SK-N-SH (cell line): ENCODE data around the gene HNRNPM. TPM values are rescaled to one million over a fixed set of nuclear protein-coding genes. Genes with fewer than 3 reads are reported as not detected.

Experiments used
- CTCF ChIA-PET: fragments of 300-600, 350-600 bp; formaldehyde crosslinking; extraction: SDS; loops from one replicate; lab custom pipeline; 2021; lab: Yijun Ruan, JAX
- POLR2A ChIA-PET: fragments of 350-600 bp; sonication (Branson Sonifier 250); formaldehyde crosslinking; extraction: SDS; loops from one replicate; lab custom pipeline; 2020; ENCODE audit warnings: antibody characterized with exemption, inconsistent platforms; lab: Yijun Ruan, JAX
- DNase-seq: peaks from one replicate; pipeline ENCODE4 v3.0.0; 2012
- H2AFZ ChIP-seq: fragments of 200-600 bp; sonication (generic); 2 replicates; pipeline ENCODE4 v1.8.1; 2016; ENCODE audit warnings: antibody characterized with exemption, mild to moderate bottlenecking, low read depth
- H3F3A ChIP-seq: fragments of 200-600 bp; sonication (generic); replicated peaks from 2 replicates; pipeline ENCODE3; 2016; ENCODE audit warnings: antibody characterized with exemption, mild to moderate bottlenecking; ENCODE audit not compliant: insufficient read depth
- H3K27ac ChIP-seq, 2 experiments: fragments of 200-500 bp in 1 of 2; fragments of 200-600 bp in 1 of 2; sonication (Bioruptor generic) in 1 of 2; sonication (generic), shearing (Covaris generic) in 1 of 2; 2 replicates each; pipeline versions ENCODE4 v1.5.1 to v1.6.1; 2014 to 2016; ENCODE audit warnings: low read depth in 2 of 2, inconsistent platforms in 1 of 2, low read length in 1 of 2, mild to moderate bottlenecking in 1 of 2, mixed read lengths in 1 of 2
- H3K27me3 ChIP-seq: fragments of 200-600 bp; sonication (generic), shearing (Covaris generic); 2 replicates; pipeline ENCODE4 v1.6.1; 2016; ENCODE audit warnings: mixed run types; ENCODE audit not compliant: insufficient read depth
- H3K36me3 ChIP-seq, 2 experiments: fragments of 200-500 bp in 1 of 2; fragments of 200-600 bp in 1 of 2; sonication (Bioruptor generic) in 1 of 2; sonication (generic) in 1 of 2; replicated peaks in 1 of 2; 2 replicates each; pipeline versions ENCODE3 to v1.5.1; 2014 to 2016; ENCODE audit warnings: low read length in 1 of 2, mild to moderate bottlenecking in 1 of 2; ENCODE audit not compliant: insufficient read depth in 2 of 2, control insufficient read depth in 1 of 2
- H3K4me1 ChIP-seq, 2 experiments: fragments of 200-500 bp in 1 of 2; fragments of 200-600 bp in 1 of 2; sonication (Bioruptor generic) in 1 of 2; sonication (generic), shearing (Covaris generic) in 1 of 2; 2 replicates each; pipeline versions ENCODE4 v1.5.1 to v1.6.1; 2014 to 2016; ENCODE audit warnings: low read depth in 1 of 2, low read length in 1 of 2, mixed run types in 1 of 2; ENCODE audit not compliant: insufficient read depth in 2 of 2, control insufficient read depth in 1 of 2
- H3K4me2 ChIP-seq: fragments of 200-600 bp; sonication (generic), shearing (Covaris generic); 2 replicates; pipeline ENCODE4 v1.6.1; 2017; ENCODE audit warnings: mixed run types
- H3K4me3 ChIP-seq, 2 experiments: fragments of 200-500 bp in 1 of 2; fragments of 200-600 bp in 1 of 2; sonication (Bioruptor generic) in 1 of 2; sonication (generic), shearing (Covaris generic) in 1 of 2; 2 replicates each; pipeline versions ENCODE4 v1.5.1 to v1.8.1; 2014 to 2016; ENCODE audit warnings: low read depth in 2 of 2, inconsistent platforms in 1 of 2, low read length in 1 of 2, mild to moderate bottlenecking in 1 of 2, mixed read lengths in 1 of 2, moderate library complexity in 1 of 2
- H3K79me2 ChIP-seq: fragments of 200-600 bp; sonication (generic); 2 replicates; pipeline ENCODE4 v1.8.1; 2017; ENCODE audit warnings: mild to moderate bottlenecking; ENCODE audit not compliant: insufficient read depth
- H3K9ac ChIP-seq: fragments of 200-600 bp; sonication (generic); 2 replicates; pipeline ENCODE4 v1.6.1; 2017; ENCODE audit warnings: mixed run types
- H3K9me2 ChIP-seq: fragments of 200-600 bp; sonication (generic); 2 replicates; pipeline ENCODE4 v1.6.1; 2017; ENCODE audit warnings: mixed run types
- H3K9me3 ChIP-seq: fragments of 200-600 bp; sonication (generic); 2 replicates; pipeline ENCODE4 v1.6.1; 2017; ENCODE audit warnings: mixed run types, mild to moderate bottlenecking, moderate library complexity
- H4K20me1 ChIP-seq: fragments of 200-600 bp; sonication (generic); 2 replicates; pipeline ENCODE4 v1.6.1; 2017; ENCODE audit warnings: mild to moderate bottlenecking, mixed run types; ENCODE audit not compliant: insufficient read depth
- EZH2phosphoT487 ChIP-seq: fragments of 200-600 bp; sonication (generic); IDR thresholded peaks from 2 replicates; pipeline ENCODE4 v1.6.1; 2017; ENCODE audit warnings: low read depth, mixed run types, mild to moderate bottlenecking, antibody characterized with exemption, moderate library complexity, borderline replicate concordance
- FOSL2 ChIP-seq: IDR thresholded peaks from 2 replicates; pipeline ENCODE4 v1.4.0; 2012; ENCODE audit warnings: low read depth, mild to moderate bottlenecking, moderate library complexity, borderline replicate concordance
- JUND ChIP-seq: IDR thresholded peaks from 2 replicates; pipeline ENCODE4 v1.4.0; 2012
- MXI1 ChIP-seq: IDR thresholded peaks from 2 replicates; pipeline ENCODE4 v1.6.1; 2012; ENCODE audit warnings: mild to moderate bottlenecking, low read depth, low read length, improper control_type of control experiment
- NRF1 ChIP-seq: IDR thresholded peaks from 2 replicates; pipeline ENCODE4 v1.6.1; 2012; ENCODE audit warnings: low read depth, mild to moderate bottlenecking, low read length
- RAD21 ChIP-seq: IDR thresholded peaks from 2 replicates; pipeline ENCODE4 v1.6.1; 2012; ENCODE audit warnings: mild to moderate bottlenecking, low read length
- TCF12 ChIP-seq: IDR thresholded peaks from 2 replicates; pipeline ENCODE4 v1.4.0; 2012
- WGBS: methylation state at CpG from one replicate; pipeline ENCODE4 v1.1.6; 2017; ENCODE audit warnings: low lambda C conversion rate; 5-methylcytosine and 5-hydroxymethylcytosine counted together
- polyA plus RNA-seq, 3 experiments: library from polyadenylated mRNA; depleted of rRNA; stranded (reverse); fragments of >200 nt; gene quantifications; 2 replicates each; pipeline ENCODE4 v1.2.3, GENCODE V29; 2012
- TF ChIP-seq, protein P1 (sequence below): IDR thresholded peaks from 2 replicates; pipeline ENCODE4 v1.4.0; 2012; ENCODE audit warnings: low read depth, borderline replicate concordance
- TF ChIP-seq, protein P2 (sequence below): IDR thresholded peaks from 2 replicates; pipeline ENCODE4 v1.6.1; 2012; ENCODE audit warnings: mild to moderate bottlenecking, low read depth, low read length, moderate library complexity
- TF ChIP-seq, protein P3 (sequence below): fragments of 150-350 bp; IDR thresholded peaks from 2 replicates; pipeline ENCODE4 v1.6.1; 2017; ENCODE audit warnings: antibody characterized with exemption, low read length, low read depth, borderline replicate concordance
- TF ChIP-seq, protein P4 (sequence below): IDR thresholded peaks from 2 replicates; pipeline ENCODE4 v1.4.0; 2012; ENCODE audit warnings: low read depth, borderline replicate concordance

Gene HNRNPM
- polyA plus RNA-seq, 1 of the 3 experiments (the other 2 are of a cell fraction), result 205 TPM

DNA sequence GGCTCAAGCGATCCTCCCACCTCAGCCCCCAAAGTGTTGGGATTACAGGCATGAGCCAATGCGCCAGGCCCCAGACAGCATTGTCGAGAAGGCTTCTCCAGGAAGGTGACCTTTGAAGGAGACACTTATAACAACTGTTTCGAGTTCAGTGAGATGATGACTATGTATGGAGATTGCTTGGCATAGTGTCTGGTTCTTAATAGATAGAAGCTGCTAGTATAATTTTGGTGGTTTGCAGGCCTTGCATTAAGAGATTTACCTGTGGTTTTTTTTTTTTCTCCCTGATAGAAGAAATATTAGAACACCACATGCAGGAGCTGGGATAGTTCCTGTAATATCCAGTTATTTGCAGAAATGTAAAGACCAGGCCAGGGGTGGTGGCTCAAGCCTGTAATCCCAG, 28.0 kb upstream of the HNRNPM start:
- Histone ChIP-seq H3K9me2 (no peaks in the 10 kb centered on the region), H4K20me1 (no peaks in the 10 kb centered on the region), H2AFZ (no peak overlapping the region), H3K4me3 (no peak overlapping the region), H3K9me3 (no peaks in the 10 kb centered on the region), H3K79me2 (no peaks in the 10 kb centered on the region), H3K4me1 (peaks cover 3 to 4% of the 10 kb centered on the region in 2 experiments; a peak in 2 of 4 replicates), H3K9ac (no peak overlapping the region), H3K36me3 (no peaks in the 10 kb centered on the region), H3K27me3 (no peaks in the 10 kb centered on the region), H3K4me2 (no peak overlapping the region), H3F3A (peaks cover 5% of the 10 kb centered on the region), H3K27ac (no peak overlapping the region)
- TF ChIP-seq FOSL2, result no peak
- ChIA-PET CTCF (interaction anchor here (1.0 to 1.7 kb wide), 2 partner anchors 63 to 76 kb away, joined by 3 to 5 read pairs; no protein-coding TSS in a partner anchor), POLR2A (no interaction called here)
- WGBS, result 75% methylated on average over 4 of the region's 4 CpGs
- no peak for DNase-seq

DNA sequence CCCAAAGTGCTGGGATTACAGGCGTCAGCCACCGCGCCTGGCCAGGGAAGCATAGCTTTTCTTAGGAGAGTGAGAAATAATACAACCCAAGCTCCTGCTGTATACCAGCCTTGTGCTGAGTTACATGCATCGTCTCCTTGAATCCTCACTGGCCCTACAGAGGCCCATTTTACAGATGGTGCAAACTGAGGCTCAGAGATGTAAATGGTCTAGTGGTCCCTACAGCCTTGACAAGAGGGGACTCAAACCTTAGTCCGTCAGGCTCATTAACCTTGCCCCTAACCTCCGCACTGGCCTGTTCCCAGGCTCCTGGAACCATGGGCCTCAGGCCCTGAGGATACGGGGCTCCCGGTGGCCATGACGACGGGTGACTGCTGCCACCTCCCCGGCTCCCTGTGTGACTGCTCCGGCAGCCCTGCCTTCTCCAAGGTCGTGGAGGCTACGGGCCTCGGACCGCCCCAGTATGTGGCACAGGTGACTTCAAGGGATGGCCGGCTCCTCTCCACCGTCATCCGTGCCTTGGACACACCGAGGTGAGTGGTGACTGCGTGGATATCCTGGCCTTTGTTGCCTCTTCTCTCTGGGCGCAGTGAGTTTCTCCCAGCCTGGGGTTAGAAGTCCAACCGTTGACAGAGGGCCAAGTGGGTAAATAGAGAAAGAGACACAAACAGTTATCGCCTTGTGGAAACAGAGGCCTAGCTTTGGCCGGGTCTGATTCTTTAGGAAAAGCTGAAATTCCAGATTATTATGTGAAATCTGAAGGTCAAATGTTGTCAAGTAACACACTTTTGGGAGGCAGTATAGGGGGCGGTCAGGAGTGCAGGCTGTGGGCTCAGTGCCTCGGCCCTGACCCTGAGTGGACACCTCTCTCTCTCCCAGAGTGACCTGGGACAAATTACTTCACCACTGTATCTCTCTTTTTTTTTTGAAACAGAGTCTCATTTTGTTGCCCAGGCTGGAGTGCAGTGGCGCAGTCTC, 23.0 kb upstream of the HNRNPM start:
- Histone ChIP-seq H3K4me3 (no peak overlapping the region), H3K4me2 (no peak overlapping the region), H3K9ac (no peak overlapping the region), H3K27ac (no peak overlapping the region), H4K20me1 (no peaks in the 10 kb centered on the region), H3F3A (peaks cover 3% of the 10 kb centered on the region), H3K79me2 (no peaks in the 10 kb centered on the region), H3K36me3 (no peaks in the 10 kb centered on the region), H3K9me3 (no peaks in the 10 kb centered on the region), H3K9me2 (no peaks in the 10 kb centered on the region), H2AFZ (no peak overlapping the region), H3K4me1 (peaks cover 0 to 8% of the 10 kb centered on the region in 2 experiments; a peak in 2 of 4 replicates), H3K27me3 (no peaks in the 10 kb centered on the region)
- CTCF ChIA-PET, result interaction anchor here (0.5 to 0.9 kb wide), 3 partner anchors 9 to 156 kb away, joined by 3 read pairs; partner anchors contain the start of gene MARCHF2
- DNase-seq, result no peak
- POLR2A ChIA-PET, result no interaction called here
- 97% methylated on average over 19 of the region's 28 CpGs for WGBS
- TF ChIP-seq, protein P1, sequence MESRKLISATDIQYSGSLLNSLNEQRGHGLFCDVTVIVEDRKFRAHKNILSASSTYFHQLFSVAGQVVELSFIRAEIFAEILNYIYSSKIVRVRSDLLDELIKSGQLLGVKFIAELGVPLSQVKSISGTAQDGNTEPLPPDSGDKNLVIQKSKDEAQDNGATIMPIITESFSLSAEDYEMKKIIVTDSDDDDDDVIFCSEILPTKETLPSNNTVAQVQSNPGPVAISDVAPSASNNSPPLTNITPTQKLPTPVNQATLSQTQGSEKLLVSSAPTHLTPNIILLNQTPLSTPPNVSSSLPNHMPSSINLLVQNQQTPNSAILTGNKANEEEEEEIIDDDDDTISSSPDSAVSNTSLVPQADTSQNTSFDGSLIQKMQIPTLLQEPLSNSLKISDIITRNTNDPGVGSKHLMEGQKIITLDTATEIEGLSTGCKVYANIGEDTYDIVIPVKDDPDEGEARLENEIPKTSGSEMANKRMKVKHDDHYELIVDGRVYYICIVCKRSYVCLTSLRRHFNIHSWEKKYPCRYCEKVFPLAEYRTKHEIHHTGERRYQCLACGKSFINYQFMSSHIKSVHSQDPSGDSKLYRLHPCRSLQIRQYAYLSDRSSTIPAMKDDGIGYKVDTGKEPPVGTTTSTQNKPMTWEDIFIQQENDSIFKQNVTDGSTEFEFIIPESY, result no peak
- TF ChIP-seq, protein P2, sequence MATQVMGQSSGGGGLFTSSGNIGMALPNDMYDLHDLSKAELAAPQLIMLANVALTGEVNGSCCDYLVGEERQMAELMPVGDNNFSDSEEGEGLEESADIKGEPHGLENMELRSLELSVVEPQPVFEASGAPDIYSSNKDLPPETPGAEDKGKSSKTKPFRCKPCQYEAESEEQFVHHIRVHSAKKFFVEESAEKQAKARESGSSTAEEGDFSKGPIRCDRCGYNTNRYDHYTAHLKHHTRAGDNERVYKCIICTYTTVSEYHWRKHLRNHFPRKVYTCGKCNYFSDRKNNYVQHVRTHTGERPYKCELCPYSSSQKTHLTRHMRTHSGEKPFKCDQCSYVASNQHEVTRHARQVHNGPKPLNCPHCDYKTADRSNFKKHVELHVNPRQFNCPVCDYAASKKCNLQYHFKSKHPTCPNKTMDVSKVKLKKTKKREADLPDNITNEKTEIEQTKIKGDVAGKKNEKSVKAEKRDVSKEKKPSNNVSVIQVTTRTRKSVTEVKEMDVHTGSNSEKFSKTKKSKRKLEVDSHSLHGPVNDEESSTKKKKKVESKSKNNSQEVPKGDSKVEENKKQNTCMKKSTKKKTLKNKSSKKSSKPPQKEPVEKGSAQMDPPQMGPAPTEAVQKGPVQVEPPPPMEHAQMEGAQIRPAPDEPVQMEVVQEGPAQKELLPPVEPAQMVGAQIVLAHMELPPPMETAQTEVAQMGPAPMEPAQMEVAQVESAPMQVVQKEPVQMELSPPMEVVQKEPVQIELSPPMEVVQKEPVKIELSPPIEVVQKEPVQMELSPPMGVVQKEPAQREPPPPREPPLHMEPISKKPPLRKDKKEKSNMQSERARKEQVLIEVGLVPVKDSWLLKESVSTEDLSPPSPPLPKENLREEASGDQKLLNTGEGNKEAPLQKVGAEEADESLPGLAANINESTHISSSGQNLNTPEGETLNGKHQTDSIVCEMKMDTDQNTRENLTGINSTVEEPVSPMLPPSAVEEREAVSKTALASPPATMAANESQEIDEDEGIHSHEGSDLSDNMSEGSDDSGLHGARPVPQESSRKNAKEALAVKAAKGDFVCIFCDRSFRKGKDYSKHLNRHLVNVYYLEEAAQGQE, result no peak
- TF ChIP-seq, protein P3, sequence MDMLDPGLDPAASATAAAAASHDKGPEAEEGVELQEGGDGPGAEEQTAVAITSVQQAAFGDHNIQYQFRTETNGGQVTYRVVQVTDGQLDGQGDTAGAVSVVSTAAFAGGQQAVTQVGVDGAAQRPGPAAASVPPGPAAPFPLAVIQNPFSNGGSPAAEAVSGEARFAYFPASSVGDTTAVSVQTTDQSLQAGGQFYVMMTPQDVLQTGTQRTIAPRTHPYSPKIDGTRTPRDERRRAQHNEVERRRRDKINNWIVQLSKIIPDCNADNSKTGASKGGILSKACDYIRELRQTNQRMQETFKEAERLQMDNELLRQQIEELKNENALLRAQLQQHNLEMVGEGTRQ, result no peak
- TF ChIP-seq EZH2phosphoT487 (no peak), TCF12 (no peak), RAD21 (no peak), NRF1 (no peak), JUND (no peak), FOSL2 (no peak), MXI1 (no peak)
- TF ChIP-seq, protein P4, sequence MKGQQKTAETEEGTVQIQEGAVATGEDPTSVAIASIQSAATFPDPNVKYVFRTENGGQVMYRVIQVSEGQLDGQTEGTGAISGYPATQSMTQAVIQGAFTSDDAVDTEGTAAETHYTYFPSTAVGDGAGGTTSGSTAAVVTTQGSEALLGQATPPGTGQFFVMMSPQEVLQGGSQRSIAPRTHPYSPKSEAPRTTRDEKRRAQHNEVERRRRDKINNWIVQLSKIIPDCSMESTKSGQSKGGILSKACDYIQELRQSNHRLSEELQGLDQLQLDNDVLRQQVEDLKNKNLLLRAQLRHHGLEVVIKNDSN, result no peak
